GM20000 (cell line): ENCODE data around the gene FLNB.

Experiments used
- DNase-seq: peaks from one replicate; pipeline ENCODE4 v3.0.0; 2012; ENCODE audit warnings: low spot score
- CTCF ChIP-seq: IDR thresholded peaks from 2 replicates; pipeline ENCODE4 v1.5.1; 2012; ENCODE audit warnings: mild to moderate bottlenecking, control low read depth; ENCODE audit errors: extremely low read depth, missing control alignments

FLNB gene

GRCh38 chr3:58122936-58123700 lies 114.9 kb downstream of the FLNB start:
- TF ChIP-seq CTCF, result no peak
- no peak for DNase-seq

GRCh38 chr3:58124387-58124786 lies 116.2 kb downstream of the FLNB start:
- no peak for TF ChIP-seq CTCF
- no peak for DNase-seq

DNA sequence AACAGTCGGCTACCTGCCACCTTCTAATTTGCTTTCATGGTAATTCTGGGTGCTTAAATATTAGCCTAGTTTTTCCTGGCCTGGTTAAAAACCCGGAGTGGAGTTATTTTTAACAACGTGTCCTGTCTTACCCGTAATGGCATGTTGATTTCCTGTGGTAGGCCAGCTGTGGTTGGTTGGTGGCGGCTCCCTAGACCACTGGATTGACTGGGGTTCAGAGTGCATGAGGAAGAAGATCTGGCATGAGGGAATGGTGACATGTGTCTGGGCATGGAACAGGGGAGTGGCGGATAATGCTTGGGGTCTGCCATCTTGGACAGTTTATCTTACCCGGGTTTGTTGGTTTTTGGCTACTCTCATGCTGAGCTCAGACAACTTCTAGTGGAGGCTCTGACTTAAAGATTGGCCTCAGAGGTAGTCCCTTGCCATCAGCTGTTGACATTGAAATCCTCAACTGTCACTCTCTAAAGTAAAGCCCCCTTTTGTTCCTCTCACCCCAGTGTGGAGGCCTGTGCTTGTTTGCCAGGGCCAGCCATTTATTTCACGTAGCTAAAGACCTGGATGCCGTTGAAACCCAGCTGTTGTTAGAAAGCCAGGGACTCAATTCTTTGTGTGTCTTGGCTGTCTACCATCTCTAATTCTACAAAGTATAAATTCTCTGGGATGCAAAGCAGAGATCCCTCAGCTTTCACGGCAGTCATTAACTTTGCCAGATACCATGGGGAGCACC lies 121.0 kb downstream of the FLNB start:
- TF ChIP-seq CTCF, result no peak
- no peak for DNase-seq

GRCh38 chr3:58130591-58130990 lies 122.4 kb downstream of the FLNB start:
- no peak for TF ChIP-seq CTCF
- no peak for DNase-seq

DNA sequence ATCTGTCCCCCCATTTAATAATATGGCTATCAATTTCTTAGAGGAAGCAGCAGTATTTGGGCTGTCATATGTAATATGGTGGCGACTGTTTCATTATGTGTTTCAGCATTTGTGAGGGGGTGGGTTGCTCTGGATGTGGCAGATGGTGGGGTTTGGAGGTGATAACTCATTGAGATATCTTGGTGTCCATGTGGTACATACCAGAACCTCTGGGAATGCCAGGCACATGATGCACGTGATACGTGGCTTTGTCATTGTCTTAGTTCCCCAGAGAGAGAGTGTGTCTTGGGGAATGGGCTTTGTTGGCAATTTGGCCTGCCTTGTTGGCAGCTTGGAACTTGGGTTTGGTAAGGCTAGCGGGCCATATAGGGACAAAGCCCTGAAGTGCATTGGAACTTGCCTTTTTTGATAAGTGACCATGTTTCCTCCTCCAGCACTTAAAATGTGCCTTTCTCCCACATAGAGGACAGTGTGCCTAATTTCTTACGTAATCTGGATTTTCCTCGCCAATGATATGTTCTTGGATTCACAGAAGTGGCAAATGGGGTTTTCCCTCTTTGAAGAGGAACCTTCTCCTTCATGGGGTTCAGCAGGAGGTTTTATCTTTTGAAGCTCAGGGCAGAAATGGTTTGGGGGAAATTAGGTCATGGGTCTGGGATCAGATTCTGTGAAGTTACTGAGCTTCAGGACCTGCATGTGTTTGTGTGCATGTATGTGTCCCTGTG lies 123.0 kb downstream of the FLNB start:
- DNase-seq, result no peak
- TF ChIP-seq CTCF, result no peak

DNA sequence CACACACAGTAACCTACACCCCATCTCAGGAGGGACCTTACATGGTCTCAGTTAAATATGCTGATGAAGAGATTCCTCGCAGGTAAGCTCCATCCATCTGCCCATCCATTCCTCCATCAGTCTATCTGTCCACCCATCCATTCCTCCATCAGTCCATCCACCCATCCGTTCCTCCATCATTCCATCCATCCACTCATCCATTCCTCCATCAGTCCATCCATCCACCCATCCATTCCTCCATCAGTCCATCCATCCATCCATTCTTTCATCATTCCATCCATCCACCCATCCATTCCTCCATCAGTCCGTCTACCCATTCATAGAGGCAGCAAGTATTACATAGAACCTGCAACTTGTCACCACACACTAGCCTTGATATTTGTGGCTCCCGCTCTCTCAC lies 124.6 kb downstream of the FLNB start:
- DNase-seq, result no peak
- no peak for TF ChIP-seq CTCF

- DNase-seq, result no peak
- no peak for TF ChIP-seq CTCF
Measured at GRCh38 chr3:58134468-58134867, 126.2 kb downstream of the FLNB start.
